Peyer's patch (tissue), 4 donors: ENCODE results near the gene OOEP. TPM values are rescaled to one million over a fixed set of nuclear protein-coding genes. Genes with fewer than 3 reads are reported as not detected.

Experiments
- DNase-seq, 3 donors: peaks; one replicate each; pipeline ENCODE4 v3.0.0-alpha.2; 2017 to 2019
- H3K27ac ChIP-seq, 4 donors: fragments of 200-600 bp; sonication (generic); one replicate each; pipeline ENCODE4 v1.5.1; 2016 to 2019
- H3K27me3 ChIP-seq, 2 donors: fragments of 200-600 bp; sonication (generic); one replicate each; pipeline ENCODE4 v1.5.1; 2019
- H3K36me3 ChIP-seq, 3 donors: fragments of 200-600 bp; sonication (generic); one replicate each; pipeline ENCODE4 v1.5.1; 2016 to 2019
- H3K4me1 ChIP-seq, 4 donors: fragments of 200-600 bp; sonication (generic); one replicate each; pipeline ENCODE4 v1.5.1; 2016 to 2019
- H3K4me3 ChIP-seq, 4 donors: fragments of 200-600 bp; sonication (generic); 1 replicate in 3 of 4; 2 replicates in 1 of 4; pipeline ENCODE4 v1.5.1; 2016 to 2019; ENCODE audit warnings: mild to moderate bottlenecking in 1 of 4
- H3K9me3 ChIP-seq, 4 donors: fragments of 200-600 bp; sonication (generic); one replicate each; pipeline ENCODE4 v1.5.1; 2016 to 2019; ENCODE audit warnings: mild to moderate bottlenecking in 1 of 4
- POLR2A ChIP-seq, 2 donors: fragments of 450-650 bp; IDR thresholded peaks; one replicate each; pipeline ENCODE4 v1.5.1; 2017; ENCODE audit warnings: antibody characterized with exemption in 2 of 2, mild to moderate bottlenecking in 2 of 2, moderate library complexity in 2 of 2
- total RNA-seq, 4 donors: library from RNA; depleted of rRNA; stranded (reverse); fragments of >200 nt; gene quantifications; one replicate each; pipeline ENCODE4 v1.1.0, GENCODE V29; 2016
- TF ChIP-seq, protein P1 (sequence below), 6 experiments: fragments of 450-650 bp in 4 of 6; fragments of 200-600 bp in 2 of 6; sonication (generic) in 1 of 6; IDR thresholded peaks; one replicate each; pipeline ENCODE4 v1.5.1; 2017 to 2019; ENCODE audit warnings: antibody characterized with exemption in 6 of 6, mild to moderate bottlenecking in 3 of 6, moderate library complexity in 1 of 6

Gene OOEP
- total RNA-seq, 4 donors from 2014 or later: not detected

DNA sequence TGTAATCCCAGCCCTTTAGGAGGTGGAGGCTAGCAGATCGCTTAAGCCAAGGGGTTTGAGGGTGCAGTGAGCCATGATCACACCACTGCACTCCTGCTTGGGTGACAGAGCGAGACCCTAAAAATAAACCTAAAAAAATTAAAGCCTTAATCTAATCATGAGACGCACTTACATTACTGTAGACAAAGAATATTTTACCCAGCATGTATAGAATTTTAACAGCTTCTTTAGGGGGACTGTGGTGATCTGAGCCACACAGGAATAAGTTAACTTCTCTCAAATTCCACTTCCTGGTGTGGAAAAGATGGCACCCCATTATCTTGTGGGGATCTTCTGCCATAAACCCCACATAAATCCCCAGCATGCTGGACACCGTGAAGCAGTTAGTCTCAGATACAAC lies 2.3 kb upstream of the OOEP start:
- H3K4me3 ChIP-seq: no peak overlapping the region
- H3K36me3 ChIP-seq: no peaks in the 10 kb centered on the region
- peaks cover 0 to 8% (median 0%) of the 10 kb centered on the region in 4 donors for H3K9me3 ChIP-seq
- H3K27me3 ChIP-seq: no peaks in the 10 kb centered on the region
- no peak overlapping the region for H3K27ac ChIP-seq
- no peak for DNase-seq
- no peak for TF ChIP-seq POLR2A (IDR thresholded peaks at IDR 0.05)
- TF ChIP-seq, protein P1, sequence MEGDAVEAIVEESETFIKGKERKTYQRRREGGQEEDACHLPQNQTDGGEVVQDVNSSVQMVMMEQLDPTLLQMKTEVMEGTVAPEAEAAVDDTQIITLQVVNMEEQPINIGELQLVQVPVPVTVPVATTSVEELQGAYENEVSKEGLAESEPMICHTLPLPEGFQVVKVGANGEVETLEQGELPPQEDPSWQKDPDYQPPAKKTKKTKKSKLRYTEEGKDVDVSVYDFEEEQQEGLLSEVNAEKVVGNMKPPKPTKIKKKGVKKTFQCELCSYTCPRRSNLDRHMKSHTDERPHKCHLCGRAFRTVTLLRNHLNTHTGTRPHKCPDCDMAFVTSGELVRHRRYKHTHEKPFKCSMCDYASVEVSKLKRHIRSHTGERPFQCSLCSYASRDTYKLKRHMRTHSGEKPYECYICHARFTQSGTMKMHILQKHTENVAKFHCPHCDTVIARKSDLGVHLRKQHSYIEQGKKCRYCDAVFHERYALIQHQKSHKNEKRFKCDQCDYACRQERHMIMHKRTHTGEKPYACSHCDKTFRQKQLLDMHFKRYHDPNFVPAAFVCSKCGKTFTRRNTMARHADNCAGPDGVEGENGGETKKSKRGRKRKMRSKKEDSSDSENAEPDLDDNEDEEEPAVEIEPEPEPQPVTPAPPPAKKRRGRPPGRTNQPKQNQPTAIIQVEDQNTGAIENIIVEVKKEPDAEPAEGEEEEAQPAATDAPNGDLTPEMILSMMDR (IDR thresholded peaks at IDR 0.05): no peak
- H3K4me1 ChIP-seq: no peaks in the 10 kb centered on the region

DNA sequence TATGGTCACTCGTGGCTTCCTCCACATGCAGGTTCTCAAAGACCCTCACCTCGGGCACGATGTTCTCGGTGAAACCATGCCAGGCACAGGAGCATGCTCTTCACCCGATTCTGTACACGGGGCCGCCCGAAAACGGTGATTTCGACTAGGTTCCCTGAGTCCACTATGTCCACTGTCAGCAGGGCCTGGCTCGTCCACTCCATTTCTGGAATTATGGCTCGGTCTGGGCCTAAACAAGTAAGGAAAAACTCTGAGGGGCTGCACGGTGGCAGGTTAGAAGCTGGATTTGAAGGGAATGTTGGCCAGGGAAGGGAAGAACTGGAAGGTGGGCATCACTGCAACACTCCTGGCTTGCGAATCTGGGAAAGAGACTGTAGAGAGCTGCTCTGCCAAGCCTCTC lies 540 bp downstream of the OOEP start:
- TF ChIP-seq POLR2A (IDR thresholded peaks at IDR 0.05): no peak
- TF ChIP-seq, protein P1 (IDR thresholded peaks at IDR 0.05): no peak

DNA sequence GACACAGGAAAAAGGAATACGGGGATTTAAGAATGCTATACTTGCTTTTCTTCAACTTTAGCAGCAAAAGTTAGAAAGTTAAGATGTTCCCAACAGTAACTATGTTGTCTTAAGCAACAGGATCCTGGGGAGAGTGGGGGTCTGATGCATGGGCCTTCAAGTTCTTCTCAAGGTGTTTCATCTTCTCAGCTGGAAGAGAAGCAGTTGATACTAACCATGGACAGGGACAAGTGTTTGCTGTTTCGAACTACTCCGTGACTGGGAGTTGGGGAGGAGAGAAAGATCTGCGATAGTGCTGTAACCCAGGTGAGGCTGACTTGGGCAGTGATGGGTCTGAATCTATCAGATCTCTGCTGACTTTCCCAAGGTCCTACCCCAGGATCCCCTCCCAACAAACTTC lies 1.0 kb downstream of the OOEP start:
- Histone ChIP-seq H3K9me3 (peaks cover 0 to 8% (median 0%) of the 10 kb centered on the region in 4 donors), H3K4me1 (no peaks in the 10 kb centered on the region), H3K36me3 (no peaks in the 10 kb centered on the region), H3K27me3 (no peaks in the 10 kb centered on the region), H3K27ac (no peak overlapping the region), H3K4me3 (no peak overlapping the region)
- DNase-seq: no peak
- TF ChIP-seq, protein P1 (IDR thresholded peaks at IDR 0.05): no peak
- TF ChIP-seq POLR2A (IDR thresholded peaks at IDR 0.05): no peak

More for the DNA sequence above, 540 bp downstream of the OOEP start:
- DNase-seq: no peak
- H3K27me3 ChIP-seq: no peaks in the 10 kb centered on the region
- H3K4me1 ChIP-seq: no peaks in the 10 kb centered on the region
- H3K36me3 ChIP-seq: no peaks in the 10 kb centered on the region
- no peak overlapping the region for H3K4me3 ChIP-seq
- no peak overlapping the region for H3K27ac ChIP-seq
- peaks cover 0 to 8% (median 0%) of the 10 kb centered on the region in 4 donors for H3K9me3 ChIP-seq

DNA sequence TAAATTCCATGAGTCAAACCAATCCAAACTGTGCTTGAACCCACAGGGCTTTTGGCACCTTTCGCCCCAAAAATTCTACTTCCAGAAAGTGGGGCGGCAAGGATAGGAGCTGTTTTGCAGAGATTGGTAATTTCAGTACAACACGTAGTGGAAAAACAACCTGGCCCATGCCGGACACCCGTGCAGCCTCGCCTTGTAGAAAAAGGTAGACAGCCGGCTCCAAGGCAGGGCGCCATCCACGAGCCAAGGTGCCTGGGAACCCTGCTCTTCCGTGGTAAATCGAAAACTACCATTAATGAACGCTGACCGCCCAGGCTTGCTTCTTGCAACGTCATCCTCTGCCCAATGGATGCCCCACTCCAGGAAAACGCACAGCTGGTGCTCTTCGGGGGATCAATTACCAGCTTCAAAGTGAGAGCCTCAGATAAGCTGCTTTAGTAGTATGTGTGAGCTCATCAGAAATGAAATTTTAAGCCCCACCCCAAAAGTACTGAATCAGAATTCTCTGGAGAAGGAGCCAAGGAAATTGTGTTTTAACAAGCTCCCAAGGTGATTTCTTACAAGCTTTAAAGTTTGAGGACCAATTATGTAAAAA lies 1.8 kb downstream of the OOEP start:
- H3K4me1 ChIP-seq: no peaks in the 10 kb centered on the region
- no peak overlapping the region for H3K4me3 ChIP-seq
- H3K36me3 ChIP-seq: no peaks in the 10 kb centered on the region
- no peak for DNase-seq
- no peak overlapping the region for H3K27ac ChIP-seq
- TF ChIP-seq, protein P1 (IDR thresholded peaks at IDR 0.05): no peak
- no peak for TF ChIP-seq POLR2A (IDR thresholded peaks at IDR 0.05)
- H3K9me3 ChIP-seq: peaks cover 0 to 8% (median 0%) of the 10 kb centered on the region in 4 donors
- no peaks in the 10 kb centered on the region for H3K27me3 ChIP-seq

DNA sequence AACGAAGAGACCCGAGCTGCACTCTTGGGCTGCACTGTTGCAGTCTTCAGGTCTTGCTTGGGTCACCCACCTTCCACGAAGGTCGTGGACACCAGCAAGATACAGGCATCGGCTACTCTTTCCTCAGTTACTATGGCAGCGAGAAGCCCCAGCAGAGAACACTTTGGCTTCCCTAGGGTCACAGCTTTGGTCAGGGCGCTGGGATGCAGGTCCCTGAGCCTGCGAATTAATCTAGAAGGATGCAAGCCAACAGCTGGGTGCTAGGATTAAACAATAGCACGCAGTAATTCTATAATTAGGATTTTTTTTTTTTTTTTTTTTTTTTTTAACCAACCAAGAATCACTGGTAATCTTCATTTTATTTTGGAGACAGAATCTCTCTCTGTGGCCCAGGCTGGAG lies 5.1 kb downstream of the OOEP start:
- no peaks in the 10 kb centered on the region for H3K4me1 ChIP-seq
- no peak overlapping the region for H3K27ac ChIP-seq
- no peak overlapping the region for H3K4me3 ChIP-seq
- no peaks in the 10 kb centered on the region for H3K36me3 ChIP-seq
- H3K9me3 ChIP-seq: no peaks in the 10 kb centered on the region
- no peak for DNase-seq
- TF ChIP-seq, protein P1 (IDR thresholded peaks at IDR 0.05): no peak
- TF ChIP-seq POLR2A (IDR thresholded peaks at IDR 0.05): no peak
- H3K27me3 ChIP-seq: no peaks in the 10 kb centered on the region

DNA sequence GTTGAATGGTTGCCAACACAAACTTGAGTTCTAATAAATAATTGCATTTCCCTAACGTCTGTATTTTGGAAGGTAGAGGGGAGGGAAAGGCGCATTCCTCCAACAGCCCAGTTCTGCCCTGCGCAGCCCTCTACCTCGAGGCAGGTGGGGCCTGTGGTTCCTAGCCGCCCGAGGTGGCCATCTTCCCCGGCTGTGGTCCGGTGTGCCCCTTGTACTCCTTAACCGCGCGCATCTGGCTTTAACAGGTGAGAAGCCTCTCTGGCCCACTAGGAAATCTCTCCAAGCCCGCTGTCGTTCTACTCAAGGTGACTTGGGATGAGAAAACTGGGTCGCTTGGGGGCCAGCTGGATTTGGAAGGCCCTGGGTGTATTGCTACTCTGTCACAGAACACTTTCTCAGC lies 5.6 kb downstream of the OOEP start:
- no peaks in the 10 kb centered on the region for H3K36me3 ChIP-seq
- H3K9me3 ChIP-seq: no peaks in the 10 kb centered on the region
- H3K4me3 ChIP-seq: no peak overlapping the region
- no peak overlapping the region for H3K27ac ChIP-seq
- TF ChIP-seq, protein P1 (IDR thresholded peaks at IDR 0.05): no peak
- no peaks in the 10 kb centered on the region for H3K4me1 ChIP-seq
- no peaks in the 10 kb centered on the region for H3K27me3 ChIP-seq
- DNase-seq: no peak
